Loucy (cell line): ENCODE measurements around the gene MSL2.

ENCODE experiments used
- H2AFZ ChIP-seq: fragments of 200-600 bp; sonication (generic); 2 replicates; pipeline ENCODE4 v1.6.0; 2016; ENCODE audit warnings: antibody characterized with exemption, mild to moderate bottlenecking, low read length, moderate library complexity
- H3F3A ChIP-seq: fragments of 200-600 bp; 2 replicates; pipeline ENCODE4 v1.6.0; 2016; ENCODE audit warnings: antibody characterized with exemption, low read depth, mild to moderate bottlenecking
- H3K27me3 ChIP-seq: fragments of 200-600 bp; sonication (generic); 2 replicates; pipeline ENCODE4 v1.6.1; 2014; ENCODE audit warnings: low read length, mild to moderate bottlenecking; ENCODE audit not compliant: insufficient read depth, poor library complexity, severe bottlenecking
- H3K36me3 ChIP-seq: fragments of 200-600 bp; sonication (generic); 2 replicates; pipeline ENCODE4 v1.6.1; 2016; ENCODE audit warnings: low read length; ENCODE audit not compliant: insufficient read depth
- H3K4me1 ChIP-seq: fragments of 200-600 bp; sonication (generic); 2 replicates; pipeline ENCODE4 v1.5.1; 2014; ENCODE audit warnings: low read length, mild to moderate bottlenecking; ENCODE audit not compliant: insufficient read depth, poor library complexity, severe bottlenecking
- H3K4me2 ChIP-seq: fragments of 200-600 bp; sonication (generic); 2 replicates; pipeline ENCODE4 v1.6.0; 2014; ENCODE audit warnings: antibody characterized with exemption, low read length, low read depth, mild to moderate bottlenecking; ENCODE audit not compliant: poor library complexity, severe bottlenecking
- H3K4me3 ChIP-seq: fragments of 200-600 bp; sonication (generic); 2 replicates; pipeline ENCODE4 v1.5.1; 2014; ENCODE audit warnings: low read length, mild to moderate bottlenecking, mixed read lengths; ENCODE audit not compliant: poor library complexity, severe bottlenecking
- H3K79me2 ChIP-seq: fragments of 200-600 bp; sonication (generic); 2 replicates; pipeline ENCODE4 v1.6.1; 2014; ENCODE audit warnings: low read length; ENCODE audit not compliant: insufficient read depth
- H3K9ac ChIP-seq: fragments of 200-600 bp; sonication (generic); 2 replicates; pipeline ENCODE4 v1.6.0; 2014; ENCODE audit warnings: mild to moderate bottlenecking, low read depth, low read length, moderate library complexity; ENCODE audit not compliant: poor library complexity, severe bottlenecking
- H3K9me2 ChIP-seq: fragments of 200-600 bp; sonication (generic); replicated peaks from 2 replicates; pipeline ENCODE4 v1.6.1; 2016; ENCODE audit warnings: low read depth, low read length, mixed read lengths
- H3K9me3 ChIP-seq: fragments of 200-600 bp; sonication (generic); 2 replicates; pipeline ENCODE4 v1.6.1; 2014; ENCODE audit warnings: mild to moderate bottlenecking, antibody characterized with exemption, low read length, low read depth; ENCODE audit not compliant: insufficient read depth
- H4K20me1 ChIP-seq: fragments of 200-600 bp; sonication (generic); 2 replicates; pipeline ENCODE4 v1.6.0; 2014; ENCODE audit warnings: antibody characterized with exemption, low read length, mild to moderate bottlenecking; ENCODE audit not compliant: insufficient read depth, poor library complexity, severe bottlenecking
- CTCF ChIP-seq: fragments of 200-600 bp; sonication (generic); conservative IDR thresholded peaks from 2 replicates; pipeline ENCODE4 v1.5.1; 2014; ENCODE audit warnings: mild to moderate bottlenecking, antibody characterized with exemption, low read length
- EZH2phosphoT487 ChIP-seq: fragments of 200-600 bp; IDR thresholded peaks from 2 replicates; pipeline ENCODE4 v1.6.1; 2018; ENCODE audit warnings: antibody characterized with exemption, mild to moderate bottlenecking, moderate library complexity, borderline replicate concordance

The MSL2 gene

GRCh38 chr3:136189859-136190617, 6.1 kb downstream of the MSL2 start:
- Histone ChIP-seq H4K20me1 (peaks cover 98% of the 10 kb centered on the region), H3K4me2 (peak overlapping the region; percentile 99), H3K27me3 (peaks cover under 1% of the 10 kb centered on the region), H3F3A (0 out of 2 replicates have a peak, but pooled peaks cover under 1% of the 10 kb centered on the region), H3K36me3 (peaks cover 6% of the 10 kb centered on the region; the same call in 1 of the 2 replicates), H3K4me1 (peaks cover 62% of the 10 kb centered on the region), H3K9me2 (no peaks in the 10 kb centered on the region), H3K9me3 (no peaks in the 10 kb centered on the region), H2AFZ (no peak overlapping the region), H3K79me2 (peaks cover 100% of the 10 kb centered on the region), H3K4me3 (peak overlapping the region; percentile 86), H3K9ac (peak overlapping the region; percentile 93)
- TF ChIP-seq CTCF: no peak
- TF ChIP-seq EZH2phosphoT487: no peak

- Histone ChIP-seq H3K27me3 (no peaks in the 10 kb centered on the region), H3K4me1 (peaks cover 62% of the 10 kb centered on the region), H3K4me2 (peak overlapping the region; percentile 99), H3K9me2 (no peaks in the 10 kb centered on the region), H3K4me3 (peak overlapping the region; percentile 86), H2AFZ (no peak overlapping the region), H3K9ac (peak overlapping the region; percentile 53), H3K9me3 (no peaks in the 10 kb centered on the region), H4K20me1 (peaks cover 98% of the 10 kb centered on the region), H3F3A (no peaks in the 10 kb centered on the region), H3K79me2 (peaks cover 100% of the 10 kb centered on the region), H3K36me3 (peaks cover 6% of the 10 kb centered on the region; the same call in 1 of the 2 replicates)
- TF ChIP-seq EZH2phosphoT487 (no peak), CTCF (no peak)
These were observed 7.1 kb downstream of the MSL2 start for GRCh38 chr3:136189043-136189442.

GRCh38 chr3:136187868-136188267, 8.3 kb downstream of the MSL2 start:
- Histone ChIP-seq H3K4me2 (peak overlapping the region; percentile 99), H3K27me3 (no peaks in the 10 kb centered on the region), H3K4me1 (peaks cover 57% of the 10 kb centered on the region), H3K36me3 (peaks cover 6% of the 10 kb centered on the region; the same call in 1 of the 2 replicates), H4K20me1 (peaks cover 98% of the 10 kb centered on the region), H2AFZ (no peak overlapping the region), H3F3A (no peaks in the 10 kb centered on the region), H3K9ac (peak overlapping the region; percentile 53), H3K9me3 (no peaks in the 10 kb centered on the region), H3K79me2 (peaks cover 100% of the 10 kb centered on the region), H3K9me2 (no peaks in the 10 kb centered on the region), H3K4me3 (peak overlapping the region; percentile 86)
- no peak for TF ChIP-seq EZH2phosphoT487
- TF ChIP-seq CTCF: no peak
